HG03558 (cell line): ENCODE measurements around the gene YTHDF2.
"Not testable (repeated sequence)": the region's sequence is repeated elsewhere in the genome, so short reads cannot be mapped to it uniquely, and the experiment has no call there.

Source experiments
- ATAC-seq: cut with Tn5 transposase; IDR thresholded peaks from one replicate; pipeline ENCODE4 v1.9.1; 2021; ENCODE audit warnings: moderate number of reproducible peaks; ENCODE audit not compliant: unreplicated experiment; ENCODE audit errors: extremely low read depth

Gene YTHDF2

DNA sequence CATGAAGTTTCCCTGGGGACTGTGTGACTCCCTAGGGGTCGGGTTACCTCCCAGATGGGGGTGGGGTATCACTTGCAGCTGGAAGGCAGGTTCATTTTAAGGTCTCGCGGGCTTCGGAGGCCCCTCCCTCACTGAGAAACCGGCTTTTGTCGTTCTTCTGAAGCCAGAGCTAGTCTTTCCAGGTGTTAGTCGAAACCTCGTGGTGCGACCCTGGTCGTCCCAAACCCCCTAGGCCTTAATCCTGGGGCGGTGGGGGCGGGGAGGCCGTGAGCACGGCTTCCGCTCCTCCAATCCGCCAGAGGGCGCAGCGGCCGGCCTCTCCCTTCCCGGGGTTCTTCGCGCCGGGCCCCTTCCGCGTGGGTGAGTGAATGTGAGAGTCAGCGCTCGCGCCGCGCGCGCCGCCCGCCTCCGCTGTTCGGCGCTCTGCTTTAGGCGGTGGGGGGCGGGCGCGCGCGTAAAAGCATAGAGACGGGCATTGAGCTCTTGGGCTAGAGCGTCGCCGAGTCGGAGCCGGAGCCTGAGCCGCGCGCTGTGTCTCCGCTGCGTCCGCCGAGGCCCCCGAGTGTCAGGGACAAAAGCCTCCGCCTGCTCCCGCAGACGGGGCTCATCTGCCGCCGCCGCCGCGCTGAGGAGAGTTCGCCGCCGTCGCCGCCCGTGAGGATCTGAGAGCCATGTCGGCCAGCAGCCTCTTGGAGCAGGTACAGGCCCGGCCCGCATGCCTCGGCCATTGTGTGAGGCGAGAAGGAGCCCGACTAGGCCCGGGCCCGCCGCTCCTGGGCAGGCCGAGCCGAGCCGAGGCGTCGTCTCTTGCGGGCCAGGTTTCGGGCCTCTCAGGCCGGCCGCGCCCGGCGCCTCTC lies at the start of gene YTHDF2:
TSS of gene YTHDF2 (plus strand) at position 491 of the 857 bp plus-strand sequence. CDS start at position 672, 181 bp downstream.
- ATAC-seq: peak; percentile 77

DNA sequence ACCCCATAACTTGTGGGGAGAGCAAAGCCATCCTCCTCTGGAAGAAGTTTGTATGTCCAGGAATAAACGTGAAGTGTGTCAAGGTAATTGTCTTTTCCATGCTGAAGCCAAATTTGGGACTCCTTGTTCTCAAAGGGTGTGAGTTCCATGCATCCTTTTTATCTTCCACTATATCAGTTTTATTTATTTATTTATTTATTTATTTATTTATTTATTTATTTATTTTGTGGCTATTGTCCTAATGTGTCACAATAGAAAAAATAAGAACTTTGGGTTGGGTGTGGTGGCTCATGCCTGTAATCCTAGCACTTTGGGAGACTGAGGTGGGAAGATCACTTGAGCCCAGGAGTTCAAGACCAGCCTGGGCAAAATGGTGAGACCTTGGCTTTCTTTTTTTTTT lies 45.1 kb upstream of the YTHDF2 start:
- not testable (repeated sequence) for ATAC-seq

GRCh38 chr1:28703629-28704028 lies 33.1 kb upstream of the YTHDF2 start:
- ATAC-seq: no peak

DNA sequence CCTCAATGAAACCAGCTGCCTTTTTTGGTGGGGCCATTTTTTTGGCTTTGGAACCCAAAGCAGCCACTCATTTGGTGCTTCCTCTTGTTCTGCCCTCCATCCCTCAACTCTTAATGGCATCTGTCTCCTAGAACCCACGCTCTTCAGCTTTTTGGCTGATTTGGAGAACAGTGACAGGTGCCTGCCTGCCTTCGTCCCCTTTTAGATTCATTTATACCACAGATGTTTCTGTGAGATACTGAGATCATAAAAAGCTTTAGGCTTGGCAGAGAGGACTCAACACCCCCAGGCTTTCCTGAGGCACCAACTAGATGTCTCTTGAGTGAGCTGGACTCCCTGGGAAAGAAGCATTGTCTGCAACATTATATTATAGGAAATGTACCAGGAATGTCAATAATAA lies 20.4 kb upstream of the YTHDF2 start:
- no peak for ATAC-seq

DNA sequence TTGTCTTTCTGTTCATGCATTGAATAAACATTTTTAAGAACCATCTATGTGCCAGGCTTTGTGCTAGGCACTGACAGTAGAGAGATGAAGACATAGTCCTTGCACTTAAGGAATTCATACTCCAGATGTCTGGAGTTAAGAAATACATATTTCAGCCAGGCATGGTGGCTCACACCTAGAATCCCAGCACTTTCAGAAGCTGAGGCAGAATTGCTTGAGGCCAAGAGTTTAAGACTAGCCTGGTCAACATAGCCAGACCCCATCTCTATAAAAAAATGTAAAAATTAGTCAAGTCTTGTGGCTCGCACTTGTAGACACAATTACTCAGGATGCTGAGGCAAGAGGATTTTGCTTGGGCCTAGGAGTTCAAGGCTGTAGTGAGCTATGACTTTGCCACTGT lies 18.6 kb upstream of the YTHDF2 start:
- ATAC-seq: no peak

- no peak for ATAC-seq
These were observed 18.0 kb upstream of the YTHDF2 start for GRCh38 chr1:28718586-28719331.

DNA sequence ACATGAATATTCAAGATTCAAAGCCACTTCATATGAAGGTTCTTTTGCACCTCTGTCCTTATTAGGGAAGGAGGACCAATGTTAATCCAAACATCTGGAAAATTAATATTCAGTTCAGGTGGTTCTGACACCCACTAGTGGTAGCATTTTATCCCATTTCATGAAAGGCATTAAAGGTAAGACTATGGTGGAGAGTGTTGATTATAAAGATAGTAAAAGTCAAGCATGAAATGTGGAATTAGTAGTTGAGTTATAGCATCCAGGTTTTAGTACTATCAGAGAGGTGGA lies 17.5 kb upstream of the YTHDF2 start:
- ATAC-seq: no peak

DNA sequence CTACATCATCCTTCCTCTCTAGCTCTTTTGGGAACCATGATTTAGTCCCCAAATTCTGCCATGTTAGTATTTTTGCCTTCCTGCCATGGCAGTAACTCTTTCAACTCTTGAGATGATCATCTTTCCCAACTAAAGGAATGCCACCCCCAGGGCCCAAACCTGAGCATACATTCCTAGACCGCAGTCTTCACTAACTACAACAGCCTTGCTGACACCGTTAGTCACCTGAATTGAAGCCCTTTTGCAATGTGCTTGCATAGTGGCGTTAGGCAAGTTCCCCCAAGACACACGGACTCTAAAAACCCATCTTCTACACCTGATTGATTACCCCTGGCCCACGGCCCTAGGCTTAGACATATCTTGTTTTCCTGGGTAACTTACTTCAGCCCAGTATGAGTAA lies 16.4 kb upstream of the YTHDF2 start:
- ATAC-seq: no peak

- not testable (repeated sequence) for ATAC-seq
These were observed 14.8 kb upstream of the YTHDF2 start for GRCh38 chr1:28721927-28722326.

DNA sequence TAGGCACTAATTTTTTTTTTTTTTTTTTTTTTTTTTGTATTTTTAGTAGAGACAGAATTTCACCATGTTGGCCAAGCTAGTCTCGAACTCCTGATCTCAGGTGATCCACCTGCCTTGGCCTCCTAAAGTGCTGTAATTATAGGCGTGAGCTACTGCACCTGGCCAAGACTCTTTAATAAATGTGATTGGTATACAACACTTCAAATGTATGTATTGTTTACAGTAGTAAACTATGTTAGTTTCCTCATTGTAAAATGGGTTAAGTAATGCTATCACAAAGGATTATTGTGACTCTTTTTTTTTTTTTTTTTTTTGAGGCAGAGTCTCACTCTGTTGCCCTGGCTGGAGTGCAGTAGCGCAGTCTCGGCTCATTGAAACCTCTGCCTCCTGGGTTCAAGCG lies 11.4 kb upstream of the YTHDF2 start:
- ATAC-seq: not testable (repeated sequence)

DNA sequence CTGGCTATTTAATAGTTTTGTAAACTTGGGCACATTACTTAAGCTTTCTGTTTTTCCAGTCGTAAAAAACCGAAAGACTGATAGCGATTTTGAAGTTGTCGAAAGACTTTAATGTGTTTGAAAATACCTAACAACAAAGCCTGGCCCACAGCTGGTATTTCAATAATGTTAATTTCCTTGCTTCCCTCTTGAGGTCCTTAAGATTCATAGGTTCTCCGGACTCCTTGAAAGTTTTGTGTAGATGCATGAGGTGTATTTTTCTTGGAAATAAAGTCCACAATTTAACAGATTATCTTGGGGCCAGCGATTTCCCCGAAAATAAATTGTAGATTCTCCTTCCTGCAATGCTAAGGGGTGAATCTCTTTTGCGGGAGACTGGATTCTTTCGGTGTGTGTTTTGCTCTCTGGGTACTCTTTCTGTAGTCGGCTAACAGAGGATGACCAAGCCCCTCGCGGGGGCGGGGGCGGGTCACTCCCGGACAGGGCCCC lies 735 bp upstream of the YTHDF2 start:
- no peak for ATAC-seq

DNA sequence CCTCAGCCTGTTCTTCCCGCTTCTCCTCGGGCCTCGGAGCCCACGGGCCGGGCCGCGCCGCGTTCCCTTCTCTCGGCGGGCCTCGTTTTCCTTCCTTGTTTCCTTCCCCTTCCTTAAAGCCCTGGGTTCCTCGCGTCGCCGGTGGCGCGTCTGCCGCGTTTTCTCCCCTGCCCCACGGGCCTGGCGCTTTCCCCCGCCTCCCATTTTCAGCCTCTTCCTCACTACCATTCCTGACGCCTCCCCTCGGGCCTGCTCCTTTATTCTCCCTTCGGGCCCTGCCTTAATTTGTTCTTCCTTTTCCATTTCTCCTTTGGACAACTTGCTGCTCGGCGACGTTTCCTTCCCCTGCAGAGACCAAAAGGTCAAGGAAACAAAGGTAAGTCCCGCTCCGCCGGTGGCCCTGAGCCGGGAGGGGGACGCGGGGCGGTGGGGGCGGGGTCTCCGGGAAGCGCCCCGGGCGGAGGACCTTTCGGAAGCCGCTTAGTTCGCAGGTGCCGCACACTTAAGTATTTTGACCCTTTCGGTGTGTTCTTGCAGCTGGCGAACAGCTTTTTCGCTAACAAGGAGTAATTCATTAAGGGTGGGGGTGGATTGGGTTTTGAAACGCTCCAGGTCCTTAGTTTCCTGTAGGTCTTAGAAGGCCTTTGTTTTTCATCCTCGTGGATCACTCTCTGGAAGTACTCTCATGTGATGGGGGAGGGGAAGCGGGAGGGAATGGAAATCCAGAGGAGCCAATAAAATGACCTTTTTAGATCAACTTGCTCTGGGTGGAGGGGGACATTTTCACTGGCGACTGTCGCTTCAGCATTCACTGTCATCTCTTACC lies 780 bp downstream of the YTHDF2 start:
- ATAC-seq: no peak

GRCh38 chr1:28740118-28740517 lies 3.4 kb downstream of the YTHDF2 start:
- ATAC-seq: no peak

- ATAC-seq: no peak
These were observed 7.4 kb downstream of the YTHDF2 start for GRCh38 chr1:28744184-28744583.

DNA sequence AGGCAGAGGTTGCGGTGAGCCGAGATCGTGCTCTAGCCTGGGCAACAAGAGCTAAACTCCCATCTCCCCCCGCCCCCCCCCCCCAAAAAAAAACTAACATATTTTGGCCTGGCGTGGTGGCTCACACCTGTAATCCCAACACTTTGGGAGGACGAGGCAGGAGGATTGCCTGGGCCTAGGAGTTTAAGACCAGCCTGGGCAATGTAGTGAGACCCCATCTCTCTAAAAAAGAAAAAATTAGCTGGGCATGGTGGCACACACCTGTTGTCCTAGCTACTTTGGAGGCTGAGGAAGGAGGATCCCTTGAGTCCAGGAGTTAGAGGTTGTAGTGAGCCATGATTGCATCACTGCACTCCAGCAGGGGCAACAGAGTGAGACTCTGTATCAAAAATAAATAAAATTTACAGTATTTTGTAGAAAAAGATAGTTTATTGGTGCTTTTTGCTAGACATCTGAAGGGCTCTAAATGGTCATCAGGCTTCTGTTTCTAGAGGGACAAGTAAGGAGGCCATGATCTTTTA lies 9.0 kb downstream of the YTHDF2 start:
- no peak for ATAC-seq

DNA sequence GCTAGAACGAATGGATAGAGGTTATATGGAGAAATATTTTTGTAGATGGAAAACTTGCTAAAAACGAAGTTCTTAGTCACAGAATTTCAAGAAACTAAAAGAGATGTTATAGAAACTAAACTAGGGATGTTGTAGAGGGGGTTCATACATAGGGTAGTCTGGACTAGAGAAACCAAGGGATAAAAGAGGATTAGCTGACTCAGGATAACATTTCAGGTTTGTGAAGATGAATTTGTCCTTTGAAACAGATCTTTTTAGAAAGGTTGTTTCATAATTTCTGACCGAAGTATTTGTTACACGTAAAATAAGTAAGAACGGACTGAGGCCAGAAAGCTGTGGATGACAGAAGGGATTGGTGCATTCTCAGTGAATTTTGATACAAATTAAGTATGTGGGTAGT lies 13.6 kb downstream of the YTHDF2 start:
- ATAC-seq: no peak

DNA sequence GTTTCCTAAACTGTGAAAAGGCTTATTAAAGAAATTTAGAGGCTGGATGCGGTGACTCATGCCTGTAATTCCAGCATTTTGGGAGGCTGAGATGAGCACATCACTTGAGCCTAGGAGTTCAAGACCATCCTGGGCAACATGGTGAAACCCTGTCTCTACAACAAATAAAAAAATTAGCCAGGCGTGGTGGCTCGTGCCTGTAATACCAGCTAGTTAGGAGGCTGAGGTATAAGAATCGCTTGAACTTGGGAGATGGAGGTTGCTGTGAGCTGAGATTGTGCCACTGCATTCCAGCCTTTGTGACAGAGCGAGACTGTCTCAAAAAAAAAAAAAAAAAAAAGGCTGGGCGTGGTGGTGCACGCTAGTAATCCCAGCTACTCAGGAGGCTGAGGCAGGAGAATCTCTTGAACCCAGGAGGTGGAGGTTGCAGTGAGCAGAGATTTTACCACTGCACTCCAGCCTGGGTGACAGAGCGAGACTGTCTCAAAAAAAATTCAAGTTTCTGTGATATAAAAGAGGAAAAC lies 14.1 kb downstream of the YTHDF2 start:
- not testable (repeated sequence) for ATAC-seq

- ATAC-seq: no peak
These were observed 14.7 kb downstream of the YTHDF2 start for GRCh38 chr1:28751315-28752060.

GRCh38 chr1:28755701-28756100 lies 19.0 kb downstream of the YTHDF2 start:
- ATAC-seq: no peak

GRCh38 chr1:28756846-28757245 lies 20.1 kb downstream of the YTHDF2 start:
- ATAC-seq: no peak
